ENCODE results near the gene VPS39.

DNA sequence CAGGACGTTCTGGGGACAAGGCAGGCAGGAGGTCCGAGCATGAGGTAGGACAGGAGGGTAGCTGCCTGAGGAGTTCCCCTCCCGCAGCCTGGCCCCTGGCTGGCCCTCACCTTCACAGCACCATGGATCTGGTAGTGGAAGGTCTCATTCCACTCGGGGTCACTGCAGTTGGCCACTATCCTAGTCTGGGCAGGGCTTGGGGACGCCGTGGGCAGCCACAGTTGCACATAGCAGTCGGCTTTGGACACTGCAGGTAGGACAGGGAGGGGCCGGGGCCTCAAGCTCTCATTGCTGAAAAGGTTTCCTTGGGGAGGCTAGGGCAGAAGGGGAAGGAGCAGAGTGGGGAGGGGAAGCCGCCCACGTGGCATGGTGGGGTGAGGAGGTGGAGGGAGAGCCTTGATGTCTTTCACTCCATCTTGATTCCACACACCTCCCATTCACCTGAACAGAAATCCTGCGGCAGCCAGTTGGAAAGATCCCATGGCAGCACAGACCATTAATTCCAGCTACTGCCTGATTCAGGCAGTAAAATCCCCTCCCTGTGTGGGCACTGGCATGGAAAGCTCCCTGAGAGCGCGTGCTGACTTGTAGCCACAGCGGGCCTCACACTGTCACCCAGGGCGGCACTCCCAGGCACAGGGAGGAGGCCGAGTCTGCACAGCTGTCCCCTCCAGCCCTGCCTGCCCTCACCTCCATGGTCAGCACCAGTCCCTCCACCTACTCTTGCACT, 53.7 kb downstream of the VPS39 start:
- TF ChIP-seq HOXA7 (CRISPR knock-in tag; IDR thresholded peaks at IDR 0.05; ENCODE audit: borderline replicate concordance) (no peak), CTCF (tag by site-specific recombination; IDR thresholded peaks at IDR 0.05) (no peak), ZNF133 (tag by site-specific recombination; IDR thresholded peaks at IDR 0.05) (no peak), ZNF146 (tag by site-specific recombination; IDR thresholded peaks at IDR 0.05) (no peak), ZNF544 (tag by site-specific recombination; IDR thresholded peaks at IDR 0.05) (no peak), TRIM28 (IDR thresholded peaks at IDR 0.05; ENCODE audit: borderline replicate concordance, low read length) (no peak), REST (tag by site-specific recombination; IDR thresholded peaks at IDR 0.05) (no peak), YY1 (tag by site-specific recombination; IDR thresholded peaks at IDR 0.05) (no peak), ZNF404 (tag by site-specific recombination; IDR thresholded peaks at IDR 0.05) (no peak), TCF7L2 (IDR thresholded peaks at IDR 0.05; ENCODE audit: borderline replicate concordance, low read depth, low read length) (no peak)
- TF ChIP-seq, protein P1, sequence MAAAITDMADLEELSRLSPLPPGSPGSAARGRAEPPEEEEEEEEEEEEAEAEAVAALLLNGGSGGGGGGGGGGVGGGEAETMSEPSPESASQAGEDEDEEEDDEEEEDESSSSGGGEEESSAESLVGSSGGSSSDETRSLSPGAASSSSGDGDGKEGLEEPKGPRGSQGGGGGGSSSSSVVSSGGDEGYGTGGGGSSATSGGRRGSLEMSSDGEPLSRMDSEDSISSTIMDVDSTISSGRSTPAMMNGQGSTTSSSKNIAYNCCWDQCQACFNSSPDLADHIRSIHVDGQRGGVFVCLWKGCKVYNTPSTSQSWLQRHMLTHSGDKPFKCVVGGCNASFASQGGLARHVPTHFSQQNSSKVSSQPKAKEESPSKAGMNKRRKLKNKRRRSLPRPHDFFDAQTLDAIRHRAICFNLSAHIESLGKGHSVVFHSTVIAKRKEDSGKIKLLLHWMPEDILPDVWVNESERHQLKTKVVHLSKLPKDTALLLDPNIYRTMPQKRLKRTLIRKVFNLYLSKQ (tag by site-specific recombination; IDR thresholded peaks at IDR 0.05; ENCODE audit: borderline replicate concordance), result no peak
- TF ChIP-seq, protein P2, sequence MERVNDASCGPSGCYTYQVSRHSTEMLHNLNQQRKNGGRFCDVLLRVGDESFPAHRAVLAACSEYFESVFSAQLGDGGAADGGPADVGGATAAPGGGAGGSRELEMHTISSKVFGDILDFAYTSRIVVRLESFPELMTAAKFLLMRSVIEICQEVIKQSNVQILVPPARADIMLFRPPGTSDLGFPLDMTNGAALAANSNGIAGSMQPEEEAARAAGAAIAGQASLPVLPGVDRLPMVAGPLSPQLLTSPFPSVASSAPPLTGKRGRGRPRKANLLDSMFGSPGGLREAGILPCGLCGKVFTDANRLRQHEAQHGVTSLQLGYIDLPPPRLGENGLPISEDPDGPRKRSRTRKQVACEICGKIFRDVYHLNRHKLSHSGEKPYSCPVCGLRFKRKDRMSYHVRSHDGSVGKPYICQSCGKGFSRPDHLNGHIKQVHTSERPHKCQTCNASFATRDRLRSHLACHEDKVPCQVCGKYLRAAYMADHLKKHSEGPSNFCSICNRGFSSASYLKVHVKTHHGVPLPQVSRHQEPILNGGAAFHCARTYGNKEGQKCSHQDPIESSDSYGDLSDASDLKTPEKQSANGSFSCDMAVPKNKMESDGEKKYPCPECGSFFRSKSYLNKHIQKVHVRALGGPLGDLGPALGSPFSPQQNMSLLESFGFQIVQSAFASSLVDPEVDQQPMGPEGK (tag by site-specific recombination; IDR thresholded peaks at IDR 0.05), result no peak
